Mononuclear cell (primary cell): ENCODE measurements around the gene RWDD1. TPM values are rescaled to one million over a fixed set of nuclear protein-coding genes. Genes with fewer than 3 reads are reported as not detected.
"Not testable (repeated sequence)": the region's sequence is repeated elsewhere in the genome, so short reads cannot be mapped to it uniquely, and the experiment has no call there.

Experiments
- H3K27me3 ChIP-seq: 2 replicates; pipeline ENCODE4 v1.6.0; 2011; ENCODE audit warnings: low read length, control low read depth; ENCODE audit not compliant: insufficient read depth
- H3K4me1 ChIP-seq: 2 replicates; pipeline ENCODE4 v1.5.1; 2011; ENCODE audit warnings: mild to moderate bottlenecking, low read length, control low read depth; ENCODE audit not compliant: insufficient read depth
- H3K4me3 ChIP-seq: 2 replicates; pipeline ENCODE4 v1.5.1; 2011; ENCODE audit warnings: mild to moderate bottlenecking, low read length, moderate library complexity
- H3K9me3 ChIP-seq: 2 replicates; pipeline ENCODE4 v1.5.1; 2011; ENCODE audit warnings: low read depth, mild to moderate bottlenecking, control low read depth, low read length
- total RNA-seq: library from RNA; depleted of rRNA; stranded (reverse); fragments of >200 nt; gene quantifications from one replicate; pipeline ENCODE4 v1.2.3, GENCODE V29; 2012

Gene RWDD1
- total RNA-seq, 1 donor: 61.0 TPM

DNA sequence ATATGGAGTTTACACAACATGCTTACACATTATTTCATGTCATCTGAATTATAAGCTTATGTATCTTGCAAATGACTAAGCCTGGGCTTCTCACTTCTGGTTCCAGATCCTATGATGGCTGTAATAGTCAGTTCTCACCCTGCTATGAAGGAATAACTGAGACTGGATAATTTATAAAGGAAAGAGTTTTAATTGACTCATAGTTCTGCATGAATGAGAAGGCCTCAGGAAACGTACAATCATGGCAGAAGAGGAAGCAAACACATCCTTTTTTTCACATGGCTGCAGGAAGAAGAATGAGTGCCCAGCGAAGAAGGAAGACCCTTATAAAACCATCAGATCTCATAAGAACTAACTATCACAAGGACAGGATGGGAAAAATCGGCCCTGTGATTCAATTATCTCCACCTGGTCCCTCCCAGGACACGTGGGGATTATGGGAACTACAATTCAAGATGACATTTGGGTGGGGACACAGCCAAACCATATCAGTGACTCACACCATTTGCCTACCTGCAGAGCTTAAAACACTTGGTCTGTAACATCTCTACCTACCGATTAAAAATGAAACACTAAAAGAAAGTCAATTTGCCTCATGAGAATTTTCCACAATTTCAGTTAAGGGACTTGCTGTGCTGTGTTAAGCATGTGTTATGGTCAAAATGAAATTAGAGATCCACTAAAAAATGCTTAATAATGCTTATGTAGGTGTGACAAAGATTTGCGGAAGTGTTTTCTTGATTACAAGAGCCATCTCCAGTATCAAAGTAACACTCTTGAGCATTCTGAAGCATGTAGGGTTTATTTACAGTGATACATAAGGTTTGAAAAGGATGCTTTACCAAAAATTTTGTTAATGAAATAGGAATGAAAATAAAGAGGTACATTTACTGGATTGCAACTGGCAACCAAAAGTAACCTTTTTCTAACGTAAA, 2.2 kb upstream of the RWDD1 start:
- Histone ChIP-seq H3K9me3 (no peaks in the 10 kb centered on the region), H3K4me1 (peaks cover 39% of the 10 kb centered on the region), H3K4me3 (no peak overlapping the region), H3K27me3 (no peaks in the 10 kb centered on the region)

DNA sequence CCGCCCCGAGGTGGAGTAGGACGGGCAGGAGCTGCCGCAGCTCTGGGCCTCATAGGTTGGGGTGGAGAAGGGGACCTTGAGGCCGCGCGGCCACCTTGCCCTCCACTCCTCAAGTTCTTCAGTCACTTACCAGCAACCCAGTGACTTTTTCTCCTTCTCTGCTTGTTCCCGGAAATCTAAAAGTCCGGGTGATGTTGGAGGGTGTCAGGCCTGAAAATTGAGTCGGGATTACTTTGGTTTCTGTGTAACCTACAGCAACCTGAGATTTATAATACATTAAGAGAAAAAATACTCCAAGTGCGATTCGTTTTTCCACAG, 338 bp downstream of the RWDD1 start:
- peaks cover 39% of the 10 kb centered on the region for H3K4me1 ChIP-seq
- no peaks in the 10 kb centered on the region for H3K9me3 ChIP-seq
- no peaks in the 10 kb centered on the region for H3K27me3 ChIP-seq
- peak overlapping the region; percentile 93 for H3K4me3 ChIP-seq

DNA sequence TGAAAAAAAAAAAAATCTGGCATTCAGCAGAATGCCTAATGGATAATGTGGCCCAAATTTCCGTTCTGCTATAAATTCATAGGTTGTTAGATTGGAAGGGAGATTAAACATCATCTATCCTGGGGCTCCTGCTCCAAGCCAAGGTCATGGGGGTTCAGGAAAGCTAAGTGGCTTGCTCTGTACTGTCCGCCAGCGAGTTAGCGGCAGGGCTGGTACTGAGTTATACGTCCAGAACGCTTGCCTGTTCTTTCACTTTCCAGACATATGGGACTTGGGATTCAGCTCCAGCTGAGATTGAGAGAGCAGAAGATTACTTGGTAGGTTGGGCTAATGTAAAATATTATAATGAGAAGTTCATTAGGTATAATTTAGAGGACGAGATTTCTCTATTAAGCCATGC, 858 bp downstream of the RWDD1 start:
- H3K4me1 ChIP-seq: peaks cover 39% of the 10 kb centered on the region
- H3K9me3 ChIP-seq: no peaks in the 10 kb centered on the region
- H3K27me3 ChIP-seq: no peaks in the 10 kb centered on the region
- H3K4me3 ChIP-seq: peak overlapping the region; percentile 93

DNA sequence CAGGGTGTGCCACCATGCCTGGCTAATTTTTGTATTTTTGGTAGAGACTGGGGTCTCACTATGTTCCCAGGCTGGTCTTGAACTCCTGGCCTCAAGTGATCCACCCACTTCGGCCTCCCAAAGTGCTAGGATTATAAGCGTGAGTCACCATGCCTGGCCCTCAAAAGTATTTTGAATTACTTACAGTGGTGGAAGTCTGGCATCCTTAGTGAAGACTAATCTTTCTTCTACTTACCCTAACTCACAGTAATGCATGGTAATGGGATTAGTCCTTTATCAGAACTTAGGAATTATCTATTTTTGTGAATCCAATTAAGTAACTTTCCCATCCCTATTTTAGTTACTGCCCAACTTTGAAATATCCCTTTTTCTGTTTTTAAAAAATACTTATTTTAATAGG, 3.9 kb downstream of the RWDD1 start:
- Histone ChIP-seq H3K4me1 (peaks cover 19% of the 10 kb centered on the region), H3K4me3 (no peak overlapping the region), H3K27me3 (no peaks in the 10 kb centered on the region), H3K9me3 (no peaks in the 10 kb centered on the region)

DNA sequence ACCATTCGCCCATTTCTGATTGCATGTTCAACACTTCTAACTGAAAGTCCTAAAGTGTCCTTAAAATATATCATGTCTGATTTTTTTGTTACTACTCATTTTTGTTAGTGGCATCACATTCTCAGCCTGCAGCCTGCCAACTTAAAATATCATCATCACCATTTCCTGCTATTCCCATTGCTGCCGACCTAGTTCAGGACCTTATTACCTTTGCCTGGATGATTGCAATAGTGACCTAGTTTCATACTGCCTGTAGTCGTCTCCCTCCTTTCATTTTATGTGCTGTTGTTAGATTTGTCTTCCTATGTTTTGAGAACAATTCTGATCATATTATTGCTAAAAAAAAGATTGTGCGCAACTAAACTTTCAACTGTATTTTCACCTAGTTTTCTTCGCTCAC, 6.2 kb downstream of the RWDD1 start:
- Histone ChIP-seq H3K4me1 (peaks cover 5% of the 10 kb centered on the region), H3K4me3 (no peak overlapping the region), H3K9me3 (no peaks in the 10 kb centered on the region), H3K27me3 (no peaks in the 10 kb centered on the region)

DNA sequence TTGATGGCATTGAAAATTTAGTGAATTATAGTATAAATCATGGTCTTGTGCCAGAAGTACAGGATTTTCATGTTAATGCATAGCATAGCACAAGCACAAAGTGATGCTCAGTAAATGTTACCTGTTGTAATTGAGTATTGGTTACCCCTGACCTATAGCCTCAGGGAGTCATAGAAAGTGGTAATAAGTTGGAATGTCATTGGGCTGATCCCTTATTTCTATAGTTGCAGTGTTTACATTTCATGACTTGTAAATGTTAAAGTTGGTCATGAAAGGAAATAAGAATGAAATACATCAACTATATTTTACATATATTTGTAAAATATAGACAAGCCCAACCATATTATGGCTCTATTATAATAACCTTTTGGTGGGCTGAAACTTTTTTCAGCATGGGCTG, 7.0 kb downstream of the RWDD1 start:
- Histone ChIP-seq H3K4me1 (no peaks in the 10 kb centered on the region), H3K27me3 (no peaks in the 10 kb centered on the region), H3K4me3 (no peak overlapping the region), H3K9me3 (no peaks in the 10 kb centered on the region)

DNA sequence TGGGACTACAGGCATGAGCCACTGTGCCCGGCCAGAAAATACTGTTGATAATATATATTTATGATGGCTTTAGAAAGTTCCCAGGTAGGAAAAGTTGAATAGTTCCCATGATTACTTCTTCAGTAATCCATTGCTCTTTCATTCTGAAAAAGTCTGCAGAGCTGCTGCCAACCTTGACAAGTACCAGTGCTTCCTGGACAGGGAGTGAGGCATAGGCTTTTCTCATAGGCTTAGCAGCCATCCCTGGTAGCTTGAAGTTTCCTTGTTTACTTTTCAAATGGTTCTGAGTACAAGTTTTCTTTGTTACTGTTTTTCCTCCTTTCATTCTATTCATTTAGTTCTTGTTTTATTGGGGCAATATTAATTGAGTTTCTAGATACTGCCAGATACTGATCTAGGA, 7.8 kb downstream of the RWDD1 start:
- Histone ChIP-seq H3K27me3 (no peaks in the 10 kb centered on the region), H3K4me1 (no peaks in the 10 kb centered on the region), H3K4me3 (no peak overlapping the region), H3K9me3 (no peaks in the 10 kb centered on the region)

DNA sequence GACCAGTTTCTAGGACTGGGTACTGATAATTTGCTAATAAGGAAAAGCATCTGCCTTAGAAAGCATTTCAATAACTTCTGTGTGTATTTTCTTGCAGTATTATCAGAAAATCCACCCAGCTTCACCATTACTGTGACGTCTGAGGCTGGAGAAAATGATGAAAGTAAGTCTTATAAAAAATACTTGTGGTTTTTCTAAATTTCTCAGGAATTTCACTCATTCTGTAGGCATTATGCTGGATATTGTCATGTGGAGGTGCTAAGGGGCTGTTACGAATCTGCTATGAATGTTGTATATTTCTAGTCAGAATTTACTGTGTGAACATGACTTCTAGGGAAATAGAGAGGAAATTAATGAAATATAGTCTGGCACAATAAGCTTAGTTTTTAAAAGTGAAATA, 8.9 kb downstream of the RWDD1 start:
- no peaks in the 10 kb centered on the region for H3K27me3 ChIP-seq
- no peak overlapping the region for H3K4me3 ChIP-seq
- H3K4me1 ChIP-seq: no peaks in the 10 kb centered on the region
- H3K9me3 ChIP-seq: no peaks in the 10 kb centered on the region

DNA sequence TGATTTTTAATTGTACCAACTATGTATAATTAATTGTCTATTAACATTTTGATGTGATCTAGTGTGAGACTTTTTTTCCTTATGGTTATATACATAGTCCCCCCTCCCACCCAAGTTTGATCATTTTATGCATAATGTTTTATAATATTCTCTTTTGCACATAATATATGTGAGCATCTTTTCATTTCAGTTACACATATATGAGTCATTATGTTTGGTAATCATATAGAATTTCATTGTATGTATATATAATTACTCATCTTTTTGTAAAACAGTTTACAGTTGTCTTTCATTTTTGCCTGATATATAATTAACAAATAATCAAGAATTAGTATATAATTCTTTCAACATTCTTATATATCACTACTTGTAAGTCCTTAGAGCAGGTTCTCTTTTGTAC, 15.0 kb downstream of the RWDD1 start:
- Histone ChIP-seq H3K4me3 (no peak overlapping the region), H3K4me1 (no peaks in the 10 kb centered on the region), H3K27me3 (no peaks in the 10 kb centered on the region), H3K9me3 (no peaks in the 10 kb centered on the region)

DNA sequence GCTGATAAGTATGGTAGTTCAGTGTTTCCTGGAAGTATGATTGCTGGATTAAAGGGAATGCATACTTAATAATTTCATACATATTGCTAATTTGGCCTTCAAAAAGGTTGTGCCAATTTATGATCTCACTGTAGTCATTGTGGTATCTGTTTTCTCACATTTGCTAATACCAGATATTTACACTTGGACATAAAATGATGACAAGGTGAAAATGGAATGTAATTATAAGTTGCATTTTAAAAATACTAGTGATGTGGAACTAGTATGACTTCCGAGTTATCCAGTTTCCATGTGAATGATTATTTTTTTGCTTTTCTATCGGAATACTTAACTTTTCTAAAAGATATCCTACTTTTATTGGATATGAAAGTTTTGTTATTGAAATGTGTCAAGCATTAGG, 15.4 kb downstream of the RWDD1 start:
- no peaks in the 10 kb centered on the region for H3K4me1 ChIP-seq
- no peak overlapping the region for H3K4me3 ChIP-seq
- H3K27me3 ChIP-seq: no peaks in the 10 kb centered on the region
- no peaks in the 10 kb centered on the region for H3K9me3 ChIP-seq

DNA sequence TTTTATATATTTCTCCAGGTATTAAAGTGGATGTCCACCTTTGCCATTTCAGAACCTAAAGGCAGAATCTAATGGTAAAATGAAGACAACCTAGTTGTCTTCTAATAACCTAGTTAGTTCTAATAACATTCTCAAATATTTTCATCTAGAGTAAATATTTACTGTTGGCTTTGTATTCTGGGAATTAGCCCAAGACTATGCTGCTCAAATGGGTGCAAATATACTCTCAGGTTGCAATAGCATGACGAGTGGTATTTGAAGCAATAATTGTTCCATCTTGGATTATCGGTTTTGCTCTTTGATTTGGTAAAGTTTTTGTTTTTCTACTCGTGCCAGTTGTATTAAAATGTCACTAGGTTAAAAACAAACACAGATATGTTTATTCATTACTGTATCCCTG, 23.9 kb downstream of the RWDD1 start:
- Histone ChIP-seq H3K27me3 (no peaks in the 10 kb centered on the region), H3K9me3 (no peaks in the 10 kb centered on the region), H3K4me3 (no peak overlapping the region), H3K4me1 (no peaks in the 10 kb centered on the region)

DNA sequence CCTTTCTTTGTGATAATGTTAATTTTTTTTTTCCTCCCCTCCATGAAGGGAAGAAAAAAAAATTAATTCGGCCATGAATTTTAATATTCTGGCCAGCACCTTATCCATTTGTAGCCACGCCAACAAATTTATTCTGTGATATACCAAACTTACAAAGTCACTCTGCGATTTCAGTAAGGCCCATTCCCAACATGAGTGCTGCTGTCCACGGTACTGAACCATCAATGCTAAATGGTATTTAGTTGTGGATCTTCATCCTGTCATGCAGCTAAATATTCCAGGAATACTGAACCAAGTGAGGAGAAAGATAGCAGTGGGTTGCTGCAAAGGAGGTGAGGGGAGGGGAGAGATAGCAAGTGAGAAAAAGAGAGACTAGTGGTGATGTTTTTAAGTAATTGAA, 25.5 kb downstream of the RWDD1 start:
- Histone ChIP-seq H3K4me3 (no peak overlapping the region), H3K27me3 (no peaks in the 10 kb centered on the region), H3K4me1 (no peaks in the 10 kb centered on the region), H3K9me3 (no peaks in the 10 kb centered on the region)

DNA sequence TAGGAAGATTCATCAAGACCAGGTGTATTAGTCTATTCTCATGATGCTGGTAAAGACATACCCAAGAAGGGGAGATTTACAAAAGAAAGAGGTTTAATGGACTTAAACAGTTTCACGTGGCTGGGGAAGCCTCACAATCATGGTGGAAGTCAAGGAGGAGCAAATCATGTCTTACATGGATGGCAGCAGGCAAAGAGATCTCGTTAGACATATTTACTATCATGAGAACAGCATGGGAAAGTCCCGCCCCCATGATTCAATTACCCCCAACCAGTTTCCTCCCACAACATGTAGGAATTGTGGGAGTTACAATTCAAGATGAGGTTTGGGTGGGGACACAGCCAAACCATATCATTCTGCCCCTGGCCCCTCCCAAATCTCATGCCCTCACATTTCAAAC, 32.6 kb downstream of the RWDD1 start:
- not testable (repeated sequence) for H3K9me3 ChIP-seq, H3K4me3 ChIP-seq, H3K27me3 ChIP-seq, H3K4me1 ChIP-seq

DNA sequence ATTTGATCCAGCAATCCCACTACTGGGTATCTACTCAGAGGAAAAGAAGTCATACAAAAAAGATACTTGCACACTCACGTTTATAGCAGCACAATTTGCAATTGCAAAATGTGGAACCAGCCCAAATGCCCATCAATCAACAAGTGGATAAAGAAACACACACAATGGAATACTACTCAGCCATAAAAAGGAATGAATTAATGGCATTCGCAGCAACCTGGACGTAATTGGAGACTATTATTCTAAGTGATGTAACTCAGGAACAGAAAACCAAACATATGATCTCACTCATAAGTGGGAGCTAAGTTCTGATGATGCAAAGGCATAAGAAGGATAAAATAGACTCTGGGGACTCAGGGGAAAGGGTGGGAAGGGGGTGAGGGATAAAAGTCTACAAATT, 33.6 kb downstream of the RWDD1 start:
- not testable (repeated sequence) for H3K4me3 ChIP-seq, H3K9me3 ChIP-seq, H3K4me1 ChIP-seq, H3K27me3 ChIP-seq

DNA sequence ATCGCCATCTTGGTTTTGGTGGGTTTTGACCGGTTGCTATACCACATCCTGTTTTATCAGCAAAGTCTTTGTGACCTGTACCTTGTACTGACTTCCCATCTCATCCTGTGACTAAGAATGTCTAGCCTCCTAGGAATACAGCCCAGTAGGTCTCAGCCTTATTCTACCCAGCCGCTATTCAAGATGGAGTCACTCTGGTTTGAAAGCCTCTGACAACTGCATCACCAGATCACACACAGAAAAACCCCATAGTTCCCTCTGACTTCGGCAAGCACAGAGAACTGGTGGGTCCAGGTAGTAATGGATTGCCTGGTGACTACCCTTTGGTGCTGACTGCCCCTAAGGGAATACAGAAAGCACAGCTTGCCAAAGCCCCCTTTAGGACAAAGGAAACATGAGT, 34.6 kb downstream of the RWDD1 start:
- Histone ChIP-seq H3K4me1 (no peaks in the 10 kb centered on the region), H3K4me3 (no peak overlapping the region), H3K9me3 (no peaks in the 10 kb centered on the region), H3K27me3 (peaks cover under 1% of the 10 kb centered on the region)

DNA sequence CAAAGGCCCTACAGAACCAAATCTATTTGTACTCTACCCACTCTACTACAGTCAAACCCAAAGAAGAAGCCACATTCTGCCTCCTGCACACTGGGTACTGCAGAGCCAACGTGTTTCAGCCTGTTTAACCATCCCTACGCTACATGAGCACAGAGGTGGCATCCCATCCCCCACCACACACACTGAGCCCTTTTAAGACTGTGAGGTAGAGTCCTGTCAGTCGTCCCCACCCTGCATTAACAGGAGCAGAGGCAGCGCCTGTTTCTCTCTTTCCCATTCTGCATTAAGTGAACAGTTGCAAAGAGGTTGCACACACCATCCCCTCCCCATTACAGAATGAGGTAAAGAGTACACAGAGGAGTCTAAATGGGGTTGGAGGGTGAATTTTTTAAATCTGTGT, 39.8 kb downstream of the RWDD1 start:
- Histone ChIP-seq H3K4me3 (no peak overlapping the region), H3K9me3 (no peaks in the 10 kb centered on the region), H3K27me3 (peaks cover 3% of the 10 kb centered on the region), H3K4me1 (peaks cover 5% of the 10 kb centered on the region)
